Ammon's horn (tissue), 1 donor: Measurements from ENCODE around the gene ENO1.
"Not testable (repeated sequence)": the region's sequence is repeated elsewhere in the genome, so short reads cannot be mapped to it uniquely, and the experiment has no call there.

Experiments
- DNase-seq: peaks from one replicate; pipeline ENCODE4 v3.0.0-alpha.2; 2016; ENCODE audit warnings: low spot score

ENO1 gene

GRCh38 chr1:8845104-8846097 is 33.1 kb downstream of the ENO1 start:
- DNase-seq, result no peak

- DNase-seq, result no peak
Measured at GRCh38 chr1:8844501-8845006, 33.9 kb downstream of the ENO1 start.

GRCh38 chr1:8841395-8841794 is 37.1 kb downstream of the ENO1 start:
- no peak for DNase-seq

GRCh38 chr1:8839990-8840389 is 38.5 kb downstream of the ENO1 start:
- no peak for DNase-seq

GRCh38 chr1:8835941-8836643 is 42.4 kb downstream of the ENO1 start:
- DNase-seq, result no peak

GRCh38 chr1:8831340-8831739 is 47.1 kb downstream of the ENO1 start:
- DNase-seq, result no peak

- DNase-seq, result not testable (repeated sequence)
Measured at GRCh38 chr1:8830732-8831131, 47.8 kb downstream of the ENO1 start.

GRCh38 chr1:8825985-8826481 is 52.5 kb downstream of the ENO1 start:
- no peak for DNase-seq

- DNase-seq, result no peak
Measured at GRCh38 chr1:8823295-8823664, 55.2 kb downstream of the ENO1 start.

- DNase-seq, result no peak
Measured at GRCh38 chr1:8822373-8823294, 55.9 kb downstream of the ENO1 start.

GRCh38 chr1:8821084-8821483 is 57.4 kb downstream of the ENO1 start:
- DNase-seq, result no peak

- DNase-seq, result not testable (repeated sequence)
Measured at GRCh38 chr1:8818789-8819188, 59.7 kb downstream of the ENO1 start.

GRCh38 chr1:8818325-8818775 is 60.1 kb downstream of the ENO1 start:
- peak; percentile 56 for DNase-seq

- DNase-seq, result peak; percentile 96
Measured at GRCh38 chr1:8817412-8818324, 60.8 kb downstream of the ENO1 start, which contains the start of gene RERE. Gene RERE, minus strand, starts transcription at chr1:8817640.

GRCh38 chr1:8816831-8817411 is 61.6 kb downstream of the ENO1 start:
- DNase-seq, result peak; percentile 19

GRCh38 chr1:8816264-8816663 is 62.2 kb downstream of the ENO1 start:
- no peak for DNase-seq

GRCh38 chr1:8815582-8816151 is 62.8 kb downstream of the ENO1 start:
- peak; percentile 83 for DNase-seq

- peak; percentile 50 for DNase-seq
Measured at GRCh38 chr1:8814865-8815264, 63.6 kb downstream of the ENO1 start.

- DNase-seq, result no peak
Measured at GRCh38 chr1:8813991-8814390, 64.5 kb downstream of the ENO1 start.
